PFSK-1 (cell line): ENCODE measurements around the gene LOXL1.

Experiments used
- SIN3A ChIP-seq: IDR thresholded peaks from 2 replicates; pipeline ENCODE4 v1.6.1; 2012; ENCODE audit warnings: mild to moderate bottlenecking, low read length, moderate library complexity, borderline replicate concordance; ENCODE audit not compliant: insufficient read depth
- TAF1 ChIP-seq: IDR thresholded peaks from 2 replicates; pipeline ENCODE4 v1.6.1; 2012; ENCODE audit warnings: low read length, control low read depth, borderline replicate concordance; ENCODE audit not compliant: insufficient read depth
- TF ChIP-seq, protein P1 (sequence below), 2 experiments: IDR thresholded peaks; 2 replicates each; pipeline versions ENCODE4 v1.6.1 to v1.8.0; 2011 to 2012; ENCODE audit warnings: low read depth in 2 of 2, low read length in 2 of 2, control low read depth in 1 of 2, inconsistent platforms in 1 of 2, mild to moderate bottlenecking in 1 of 2, moderate library complexity in 1 of 2; ENCODE audit not compliant: insufficient read depth in 1 of 2

DNA sequence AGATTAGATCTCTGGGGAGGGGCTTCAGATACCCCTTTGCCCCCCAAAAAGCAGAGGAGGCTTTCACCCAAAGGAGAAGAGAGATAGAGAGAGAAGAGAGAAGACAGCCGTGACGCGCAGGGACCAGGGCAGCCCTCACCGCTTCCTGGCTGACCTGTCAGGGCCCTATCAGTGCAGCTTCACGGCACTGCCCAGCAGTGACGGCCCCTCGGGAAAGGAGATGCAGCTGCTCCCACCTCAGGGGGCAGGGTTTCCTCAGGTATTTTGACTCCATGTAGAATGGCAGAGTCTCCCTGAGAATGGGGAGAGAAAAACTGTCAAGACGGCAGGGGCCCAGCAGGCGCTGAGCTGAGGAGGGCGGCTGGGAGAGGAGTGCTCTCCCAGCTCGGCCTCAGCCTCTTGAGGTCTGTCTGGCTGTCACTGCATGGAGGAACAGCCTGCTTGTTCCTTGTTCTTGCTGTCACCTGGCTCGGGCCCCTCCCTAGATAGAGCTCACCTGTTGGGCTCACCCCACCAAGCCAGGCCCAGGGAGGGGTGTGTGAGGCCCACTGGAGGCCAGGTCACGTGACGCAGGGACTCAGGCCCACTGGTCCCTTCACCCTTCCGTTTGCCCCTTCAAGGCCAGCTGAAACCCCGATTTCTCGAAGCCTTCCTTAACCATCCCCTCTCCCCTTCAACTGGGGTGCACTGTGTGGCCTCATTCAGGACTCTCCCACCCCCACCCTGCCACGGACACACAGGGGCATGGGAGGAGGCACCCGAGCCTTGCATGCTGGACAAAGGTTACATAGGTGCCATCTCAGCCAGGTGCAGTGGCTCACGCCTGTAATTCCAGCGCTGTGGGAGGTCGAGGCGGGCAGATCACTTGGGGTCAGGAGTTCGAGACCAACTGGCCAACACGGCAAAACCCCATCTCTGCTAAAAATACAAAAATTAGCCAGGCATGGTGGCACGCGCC is 28.2 kb downstream of the LOXL1 start:
- no peak for TF ChIP-seq TAF1
- no peak for TF ChIP-seq SIN3A
- TF ChIP-seq, protein P1, sequence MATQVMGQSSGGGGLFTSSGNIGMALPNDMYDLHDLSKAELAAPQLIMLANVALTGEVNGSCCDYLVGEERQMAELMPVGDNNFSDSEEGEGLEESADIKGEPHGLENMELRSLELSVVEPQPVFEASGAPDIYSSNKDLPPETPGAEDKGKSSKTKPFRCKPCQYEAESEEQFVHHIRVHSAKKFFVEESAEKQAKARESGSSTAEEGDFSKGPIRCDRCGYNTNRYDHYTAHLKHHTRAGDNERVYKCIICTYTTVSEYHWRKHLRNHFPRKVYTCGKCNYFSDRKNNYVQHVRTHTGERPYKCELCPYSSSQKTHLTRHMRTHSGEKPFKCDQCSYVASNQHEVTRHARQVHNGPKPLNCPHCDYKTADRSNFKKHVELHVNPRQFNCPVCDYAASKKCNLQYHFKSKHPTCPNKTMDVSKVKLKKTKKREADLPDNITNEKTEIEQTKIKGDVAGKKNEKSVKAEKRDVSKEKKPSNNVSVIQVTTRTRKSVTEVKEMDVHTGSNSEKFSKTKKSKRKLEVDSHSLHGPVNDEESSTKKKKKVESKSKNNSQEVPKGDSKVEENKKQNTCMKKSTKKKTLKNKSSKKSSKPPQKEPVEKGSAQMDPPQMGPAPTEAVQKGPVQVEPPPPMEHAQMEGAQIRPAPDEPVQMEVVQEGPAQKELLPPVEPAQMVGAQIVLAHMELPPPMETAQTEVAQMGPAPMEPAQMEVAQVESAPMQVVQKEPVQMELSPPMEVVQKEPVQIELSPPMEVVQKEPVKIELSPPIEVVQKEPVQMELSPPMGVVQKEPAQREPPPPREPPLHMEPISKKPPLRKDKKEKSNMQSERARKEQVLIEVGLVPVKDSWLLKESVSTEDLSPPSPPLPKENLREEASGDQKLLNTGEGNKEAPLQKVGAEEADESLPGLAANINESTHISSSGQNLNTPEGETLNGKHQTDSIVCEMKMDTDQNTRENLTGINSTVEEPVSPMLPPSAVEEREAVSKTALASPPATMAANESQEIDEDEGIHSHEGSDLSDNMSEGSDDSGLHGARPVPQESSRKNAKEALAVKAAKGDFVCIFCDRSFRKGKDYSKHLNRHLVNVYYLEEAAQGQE (IDR thresholded peaks at IDR 0.05; ENCODE audit: insufficient read depth in 1 of 2, low read depth in 2 of 2, low read length in 2 of 2): no peak
